HepG2 (cell line): ENCODE measurements around the gene GATAD2B. TPM values are rescaled to one million over a fixed set of nuclear protein-coding genes. Genes with fewer than 3 reads are reported as not detected.

Source experiments
- AHR ChIP-seq: IDR thresholded peaks from 2 replicates; pipeline ENCODE4 v1.6.1; 2018; ENCODE audit warnings: missing genetic modification reagents, missing compliant biosample characterization
- ARID3A ChIP-seq: IDR thresholded peaks from 2 replicates; pipeline ENCODE4 v1.6.1; 2012; ENCODE audit warnings: low read depth, low read length, improper control_type of control experiment
- ATAD3A ChIP-seq: sonication (generic); formaldehyde crosslinking; IDR thresholded peaks from 2 replicates; pipeline ENCODE4 v1.4.0; 2020; ENCODE audit warnings: missing genetic modification reagents
- GMEB2 ChIP-seq: IDR thresholded peaks from 2 replicates; pipeline ENCODE4 v1.6.1; 2016; ENCODE audit warnings: missing biosample characterization, missing genetic modification reagents, low read depth
- HINFP ChIP-seq: sonication (generic); formaldehyde crosslinking; IDR thresholded peaks from 2 replicates; pipeline ENCODE4 v1.4.0; 2020; ENCODE audit warnings: low read depth, mild to moderate bottlenecking, missing genetic modification reagents
- HMGXB4 ChIP-seq, 2 experiments: sonication (generic) in 1 of 2; formaldehyde crosslinking in 1 of 2; IDR thresholded peaks; 2 replicates each; pipeline versions ENCODE4 v1.4.0 to v1.6.1; 2018 to 2020; ENCODE audit warnings: missing genetic modification reagents in 2 of 2, borderline replicate concordance in 1 of 2, low read depth in 1 of 2, mild to moderate bottlenecking in 1 of 2, missing biosample characterization in 1 of 2
- HNF4A ChIP-seq: sonication (generic); formaldehyde crosslinking; IDR thresholded peaks from 2 replicates; pipeline ENCODE4 v1.4.0; 2020; ENCODE audit warnings: missing genetic modification reagents
- HNRNPH1 ChIP-seq: fragments of 200-400 bp; formaldehyde crosslinking; optimal IDR thresholded peaks from 2 replicates; pipeline ENCODE3; 2017; ENCODE audit warnings: mild to moderate bottlenecking, low read depth, low read length
- HNRNPL ChIP-seq: fragments of 200-400 bp; formaldehyde crosslinking; IDR thresholded peaks from 2 replicates; pipeline ENCODE4 v1.6.1; 2017; ENCODE audit warnings: mild to moderate bottlenecking, low read depth, low read length
- KLF13 ChIP-seq: sonication (generic); formaldehyde crosslinking; IDR thresholded peaks from 2 replicates; pipeline ENCODE4 v1.4.0; 2020; ENCODE audit warnings: mild to moderate bottlenecking, missing genetic modification reagents
- RFX1 ChIP-seq: fragments of 450-650 bp; IDR thresholded peaks from 2 replicates; pipeline ENCODE4 v1.6.1; 2017
- SMARCE1 ChIP-seq: fragments of 450-650 bp; IDR thresholded peaks from 2 replicates; pipeline ENCODE4 v1.6.1; 2017; ENCODE audit warnings: borderline replicate concordance
- TBP ChIP-seq: sonication (generic); formaldehyde crosslinking; IDR thresholded peaks from 2 replicates; pipeline ENCODE4 v1.5.0; 2020; ENCODE audit warnings: missing genetic modification reagents
- TOE1 ChIP-seq: sonication (generic); formaldehyde crosslinking; IDR thresholded peaks from 2 replicates; pipeline ENCODE4 v1.4.0; 2020; ENCODE audit warnings: mild to moderate bottlenecking, missing genetic modification reagents
- YEATS2 ChIP-seq: sonication (generic); formaldehyde crosslinking; IDR thresholded peaks from 2 replicates; pipeline ENCODE4 v1.4.0; 2020; ENCODE audit warnings: missing genetic modification reagents, borderline replicate concordance
- ZNF180 ChIP-seq: sonication (generic); formaldehyde crosslinking; IDR thresholded peaks from 2 replicates; pipeline ENCODE4 v1.4.0; 2020; ENCODE audit warnings: low read depth, missing genetic modification reagents, borderline replicate concordance
- ZNF547 ChIP-seq: sonication (generic); formaldehyde crosslinking; IDR thresholded peaks from 2 replicates; pipeline ENCODE4 v1.5.1; 2020; ENCODE audit warnings: mild to moderate bottlenecking, missing genetic modification reagents
- ZNF577 ChIP-seq: sonication (generic); formaldehyde crosslinking; IDR thresholded peaks from 2 replicates; pipeline ENCODE4 v1.4.0; 2020; ENCODE audit warnings: mild to moderate bottlenecking, low read depth, missing genetic modification reagents, borderline replicate concordance
- ZNF660 ChIP-seq: sonication (generic); formaldehyde crosslinking; IDR thresholded peaks from 2 replicates; pipeline ENCODE4 v1.5.1; 2020; ENCODE audit warnings: mild to moderate bottlenecking, low read depth, missing genetic modification reagents, borderline replicate concordance
- ZNF672 ChIP-seq: sonication (generic); formaldehyde crosslinking; IDR thresholded peaks from 2 replicates; pipeline ENCODE4 v1.8.1; 2022; ENCODE audit warnings: missing genetic modification reagents
- ZNF777 ChIP-seq: sonication (generic); formaldehyde crosslinking; IDR thresholded peaks from 2 replicates; pipeline ENCODE4 v1.4.0; 2020; ENCODE audit warnings: missing genetic modification reagents
- ZSCAN21 ChIP-seq: sonication (generic); formaldehyde crosslinking; IDR thresholded peaks from 2 replicates; pipeline ENCODE4 v1.8.0; 2022; ENCODE audit warnings: mild to moderate bottlenecking, missing genetic modification reagents, moderate library complexity, borderline replicate concordance
- polyA plus RNA-seq, 8 experiments: library from polyadenylated mRNA; depleted of rRNA in 3 of 8; stranded (reverse) in 7 of 8; unstranded in 1 of 8; fragments of >200 nt; fragmentation: Illumina TruSeq in 4 of 8; extraction: Trizol in 4 of 8; gene quantifications; 2 replicates each; pipeline versions ENCODE4 v1.2.1 to v1.2.3, GENCODE V29; 2011 to 2016; ENCODE audit warnings: low read depth in 4 of 8, missing spikeins in 1 of 8, mixed read lengths in 1 of 8; ENCODE audit not compliant: insufficient read depth in 1 of 8
- total RNA-seq, 5 experiments: library from RNA; depleted of rRNA; stranded (reverse); fragments of >200 nt; fragmentation: Illumina TruSeq; extraction: Trizol; gene quantifications; 2 replicates each; pipeline ENCODE4 v1.2.3, GENCODE V29; 2016; ENCODE audit warnings: low read depth in 1 of 5

GATAD2B gene
- total and polyA plus RNA-seq, 2 of the 13 experiments (the other 11 are each of a cell fraction or from before 2014, with no cell fraction given) = 3.2 to 5.2 TPM

- TF ChIP-seq ZNF180 (CRISPR knock-in tag) = no peak
- no peak; the same call in 1 of the 2 replicates for TF ChIP-seq HINFP (CRISPR knock-in tag)
- peak; percentile 81; the same call in 1 of the 2 replicates for TF ChIP-seq AHR (CRISPR knock-in tag)
- TF ChIP-seq ATAD3A (CRISPR knock-in tag) = no peak
- no peak for TF ChIP-seq ARID3A
- no peak for TF ChIP-seq KLF13 (CRISPR knock-in tag)
- TF ChIP-seq ZNF547 (CRISPR knock-in tag) = no peak; the same call in 1 of the 2 replicates
- TF ChIP-seq YEATS2 (CRISPR knock-in tag) = peak; percentile 43; the same call in 1 of the 2 replicates
- no peak for TF ChIP-seq HNRNPH1
- TF ChIP-seq ZNF777 (CRISPR knock-in tag) = peak; percentile 95
- no peak for TF ChIP-seq HNF4A (CRISPR knock-in tag)
- no peak for TF ChIP-seq ZNF577
- TF ChIP-seq SMARCE1 = no peak
- TF ChIP-seq ZNF672 (CRISPR knock-in tag) = no peak
- TF ChIP-seq HMGXB4 (CRISPR knock-in tag; IDR thresholded peaks at IDR 0.05; ENCODE audit: borderline replicate concordance in 1 of 2, low read depth in 1 of 2) = peak; percentile 64 to 71
- TF ChIP-seq TOE1 = no peak; the same call in 1 of the 2 replicates
- TF ChIP-seq GMEB2 (CRISPR knock-in tag) = no peak
- TF ChIP-seq ZNF660 (CRISPR knock-in tag) = no peak
- no peak for TF ChIP-seq HNRNPL
- TF ChIP-seq TBP (CRISPR knock-in tag) = no peak
- no peak for TF ChIP-seq RFX1
- no peak for TF ChIP-seq ZSCAN21
These were observed 147.1 kb downstream of the GATAD2B start (continued) for GRCh38 chr1:153775458-153776327.
